Effector memory CD8-positive, alpha-beta T cell (primary cell): Measurements from ENCODE around the gene ANKRD40.

Experiments used
- ATAC-seq: fragments of 150-1000 bp; cut with Tn5 transposase; replicated peaks from 2 replicates; pipeline ENCODE4 v1.10.0; 2021; ENCODE audit warnings: mild to moderate bottlenecking, moderate library complexity
- DNase-seq, 3 experiments: peaks; one replicate each; pipeline ENCODE4 v3.0.0; 2021
- H3K27ac Mint-ChIP-seq, 2 donors: one replicate each; pipeline ENCODE4 v1.8.0; 2022; ENCODE audit warnings: mild to moderate bottlenecking in 2 of 2, mixed read lengths in 2 of 2, moderate library complexity in 2 of 2
- H3K27me3 Mint-ChIP-seq, 2 donors: one replicate each; pipeline ENCODE4 v1.8.0; 2022; ENCODE audit warnings: mixed read lengths in 2 of 2
- H3K36me3 Mint-ChIP-seq: one replicate; pipeline ENCODE4 v1.8.0; 2022; ENCODE audit warnings: mild to moderate bottlenecking, moderate library complexity, mixed read lengths; ENCODE audit not compliant: insufficient read depth
- H3K4me1 Mint-ChIP-seq, 2 donors: one replicate each; pipeline ENCODE4 v1.8.0; 2022; ENCODE audit warnings: low read depth in 2 of 2, mixed read lengths in 2 of 2
- H3K4me3 Mint-ChIP-seq, 2 donors: one replicate each; pipeline ENCODE4 v1.8.0; 2022; ENCODE audit warnings: mild to moderate bottlenecking in 2 of 2, mixed read lengths in 2 of 2, moderate library complexity in 2 of 2
- H3K9me3 Mint-ChIP-seq, 2 donors: one replicate each; pipeline ENCODE4 v1.8.0; 2022; ENCODE audit warnings: mixed read lengths in 2 of 2

ANKRD40 gene

DNA sequence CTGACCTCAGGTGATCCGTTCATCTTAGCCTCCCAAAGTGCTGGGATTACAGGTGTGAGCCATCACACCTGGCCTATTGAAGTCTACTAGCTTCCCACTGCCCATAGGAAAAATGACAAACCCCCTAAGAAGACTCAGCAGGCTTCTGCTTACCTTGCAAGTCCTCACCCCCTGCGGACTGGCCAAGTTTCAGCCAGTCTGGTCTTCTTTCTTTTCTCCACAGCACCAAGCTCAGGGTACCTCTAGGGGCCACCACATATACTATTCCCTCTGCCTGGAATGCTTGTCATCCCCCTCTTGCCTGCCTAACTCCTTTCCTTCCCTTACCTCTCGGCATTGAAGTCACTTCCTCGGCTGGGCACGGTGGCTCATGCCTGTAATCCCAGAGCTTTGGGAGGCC lies 41.9 kb downstream of the ANKRD40 start:
- Mint-ChIP-seq H3K36me3 (no peaks in the 10 kb centered on the region), H3K27ac (no peak overlapping the region), H3K4me3 (no peak overlapping the region), H3K9me3 (no peaks in the 10 kb centered on the region), H3K27me3 (peaks cover 6 to 8% of the 10 kb centered on the region in 2 donors), H3K4me1 (peaks cover 3% of the 10 kb centered on the region in 2 donors)
- no peak for DNase-seq
- no peak for ATAC-seq

DNA sequence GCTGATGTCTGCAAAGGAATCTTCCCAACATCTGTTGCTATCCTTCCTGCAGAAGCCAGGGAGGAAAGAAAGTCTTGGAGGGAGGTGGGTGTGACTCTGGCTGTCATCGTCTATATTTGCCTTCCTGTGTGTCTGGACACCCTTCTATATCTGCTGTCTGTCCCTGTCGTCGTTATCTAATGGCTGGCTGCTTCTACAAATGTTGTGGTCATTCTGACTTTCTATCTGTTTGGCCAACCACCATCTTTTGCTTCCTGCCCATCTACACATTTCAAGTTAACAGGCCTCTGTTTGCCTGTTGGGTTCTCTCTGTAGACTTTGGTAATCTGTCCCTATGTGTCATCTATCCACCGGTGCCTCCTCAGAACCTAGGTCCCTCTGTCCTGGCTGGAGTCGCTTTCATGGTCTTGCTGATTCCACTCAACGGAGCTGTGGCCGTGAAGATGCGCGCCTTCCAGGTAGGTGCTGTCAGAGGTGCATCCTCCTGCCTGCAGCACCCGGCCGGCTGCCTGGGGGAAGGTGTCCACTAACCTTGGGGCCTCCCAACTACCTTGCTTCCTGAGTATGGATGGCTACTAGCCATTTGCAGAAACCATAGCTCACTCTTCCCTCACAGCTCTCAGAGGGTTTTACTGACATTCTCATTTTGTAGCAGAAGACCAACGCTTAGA lies 42.8 kb downstream of the ANKRD40 start:
- DNase-seq (no peak), ATAC-seq (no peak)
- Mint-ChIP-seq H3K27me3 (peaks cover 13% of the 10 kb centered on the region in 2 donors), H3K4me1 (peaks cover 3% of the 10 kb centered on the region in 2 donors), H3K36me3 (no peaks in the 10 kb centered on the region), H3K4me3 (no peak overlapping the region), H3K27ac (no peak overlapping the region), H3K9me3 (no peaks in the 10 kb centered on the region)

DNA sequence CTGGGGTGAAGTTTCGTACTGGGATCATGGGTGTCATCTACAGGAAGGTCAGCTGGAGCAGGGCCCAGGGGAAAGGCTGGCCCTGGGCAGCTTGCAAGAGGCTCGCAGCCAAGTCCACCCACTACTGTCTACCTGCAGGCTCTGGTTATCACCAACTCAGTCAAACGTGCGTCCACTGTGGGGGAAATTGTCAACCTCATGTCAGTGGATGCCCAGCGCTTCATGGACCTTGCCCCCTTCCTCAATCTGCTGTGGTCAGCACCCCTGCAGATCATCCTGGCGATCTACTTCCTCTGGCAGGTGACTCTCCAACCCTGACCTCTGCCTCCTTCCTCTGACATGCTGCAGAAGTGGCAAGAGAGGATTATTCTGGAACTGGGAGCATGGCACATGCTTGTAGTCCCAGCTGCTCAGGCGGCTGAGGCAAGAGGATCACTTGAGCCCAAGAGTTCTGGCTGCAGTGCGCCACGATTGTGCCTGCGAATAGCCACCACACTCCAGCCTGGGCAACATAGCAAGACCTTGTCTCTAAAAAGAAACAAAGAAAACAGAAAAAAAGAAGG lies 43.8 kb downstream of the ANKRD40 start:
- H3K4me1 Mint-ChIP-seq = peaks cover 3% of the 10 kb centered on the region in 2 donors
- H3K9me3 Mint-ChIP-seq = no peaks in the 10 kb centered on the region
- H3K27me3 Mint-ChIP-seq = peaks cover 13 to 15% of the 10 kb centered on the region in 2 donors
- no peaks in the 10 kb centered on the region for H3K36me3 Mint-ChIP-seq
- DNase-seq (no peak), ATAC-seq (no peak)
- H3K27ac Mint-ChIP-seq = no peak overlapping the region
- H3K4me3 Mint-ChIP-seq = no peak overlapping the region

DNA sequence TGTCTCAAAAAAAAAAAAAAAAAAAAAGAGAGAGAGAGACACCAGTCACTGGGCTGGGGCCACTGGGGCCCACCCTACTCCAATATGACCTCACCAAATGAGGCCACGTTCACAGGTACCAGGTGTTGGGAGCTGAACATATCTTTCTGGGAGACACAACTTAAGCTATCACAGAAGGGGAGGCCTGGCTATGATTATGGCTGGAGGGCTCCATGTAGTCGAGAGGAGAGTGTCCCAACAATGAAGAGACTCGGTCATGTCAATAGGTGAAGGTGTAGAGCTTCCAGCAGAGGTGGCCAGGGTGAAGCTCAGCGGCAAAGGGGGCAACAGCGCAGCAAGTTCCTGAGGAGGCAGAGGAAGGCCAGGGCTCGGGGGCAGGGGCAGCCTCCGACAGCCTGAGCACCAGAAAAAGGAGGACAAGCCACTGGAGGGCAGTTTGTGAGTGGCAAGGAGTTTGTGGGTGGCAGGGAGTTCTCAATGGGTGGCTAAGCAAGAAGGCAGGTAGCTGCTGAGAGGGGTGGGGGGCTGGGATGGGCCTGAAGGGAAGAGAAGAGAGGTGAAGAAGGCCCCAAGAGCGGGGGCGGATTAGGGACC lies 45.0 kb downstream of the ANKRD40 start:
- peaks cover 17 to 27% of the 10 kb centered on the region in 2 donors for H3K27me3 Mint-ChIP-seq
- peak overlapping the region; percentile 21 to 36 for H3K27ac Mint-ChIP-seq
- no peaks in the 10 kb centered on the region for H3K9me3 Mint-ChIP-seq
- no peaks in the 10 kb centered on the region for H3K36me3 Mint-ChIP-seq
- H3K4me1 Mint-ChIP-seq = peaks cover 3% of the 10 kb centered on the region in 2 donors
- H3K4me3 Mint-ChIP-seq = no peak overlapping the region
- no peak for DNase-seq
- ATAC-seq = no peak

DNA sequence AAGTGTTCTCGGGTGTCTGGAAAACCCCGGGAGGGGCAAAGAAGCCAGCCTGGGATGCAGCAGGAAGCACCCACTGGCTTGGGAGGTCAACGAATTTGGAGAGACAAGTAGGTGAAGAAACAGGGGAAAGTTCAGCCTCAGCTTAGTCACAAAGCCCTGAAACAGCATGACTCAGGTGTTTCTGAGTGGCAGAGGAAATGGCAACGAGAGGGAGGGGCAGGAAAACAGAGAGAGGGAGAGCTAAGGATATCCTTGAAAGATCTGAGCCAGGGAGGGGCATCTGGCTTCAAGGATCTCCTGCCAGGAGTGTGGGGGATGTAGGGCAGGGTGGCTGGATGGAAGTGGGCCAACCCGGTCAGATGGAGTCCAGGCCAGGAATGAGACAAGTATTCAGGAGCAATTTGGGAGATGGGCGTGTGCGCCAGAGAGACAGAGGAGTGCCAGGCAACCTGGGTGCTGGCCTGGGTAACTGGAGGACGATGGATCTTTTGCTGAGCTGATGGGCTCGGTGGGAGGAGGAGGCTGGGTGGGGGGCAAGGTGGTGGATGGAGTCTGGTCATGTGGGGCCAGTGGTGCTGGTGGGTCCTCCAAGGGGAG lies 45.8 kb downstream of the ANKRD40 start:
- peak overlapping the region in 1 of 2 donors; percentile 41 for H3K27ac Mint-ChIP-seq
- no peak for DNase-seq

DNA sequence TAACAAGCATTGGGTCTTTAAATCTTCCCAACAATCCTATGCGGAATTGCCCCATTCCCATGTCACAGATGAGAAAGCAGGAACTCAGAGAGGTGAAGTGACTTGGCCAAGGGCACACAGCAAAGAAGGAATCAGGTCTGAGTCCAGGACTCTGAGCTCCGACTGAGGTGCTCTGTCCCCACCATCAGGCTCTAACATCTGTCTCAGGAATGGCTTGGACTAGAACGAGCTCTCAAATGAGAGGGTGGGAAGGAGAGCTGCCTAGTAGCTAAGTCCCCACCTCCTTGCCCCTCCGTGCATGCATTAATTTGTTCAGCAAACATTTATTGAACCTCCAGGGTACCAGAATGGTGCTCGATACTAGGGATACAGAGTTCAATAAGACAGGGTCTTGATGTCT lies 46.4 kb downstream of the ANKRD40 start:
- Mint-ChIP-seq H3K9me3 (no peaks in the 10 kb centered on the region), H3K36me3 (no peaks in the 10 kb centered on the region), H3K4me3 (no peak overlapping the region), H3K27me3 (peaks cover 17 to 36% of the 10 kb centered on the region in 2 donors), H3K4me1 (peaks cover 3% of the 10 kb centered on the region in 2 donors), H3K27ac (peak overlapping the region in 1 of 2 donors; percentile 41)
- no peak for ATAC-seq
- DNase-seq = no peak

More for the DNA sequence above, 45.8 kb downstream of the ANKRD40 start:
- Mint-ChIP-seq H3K4me1 (peaks cover 3% of the 10 kb centered on the region in 2 donors), H3K36me3 (no peaks in the 10 kb centered on the region), H3K27me3 (peaks cover 17 to 35% of the 10 kb centered on the region in 2 donors), H3K9me3 (no peaks in the 10 kb centered on the region), H3K4me3 (no peak overlapping the region)
- ATAC-seq = no peak

DNA sequence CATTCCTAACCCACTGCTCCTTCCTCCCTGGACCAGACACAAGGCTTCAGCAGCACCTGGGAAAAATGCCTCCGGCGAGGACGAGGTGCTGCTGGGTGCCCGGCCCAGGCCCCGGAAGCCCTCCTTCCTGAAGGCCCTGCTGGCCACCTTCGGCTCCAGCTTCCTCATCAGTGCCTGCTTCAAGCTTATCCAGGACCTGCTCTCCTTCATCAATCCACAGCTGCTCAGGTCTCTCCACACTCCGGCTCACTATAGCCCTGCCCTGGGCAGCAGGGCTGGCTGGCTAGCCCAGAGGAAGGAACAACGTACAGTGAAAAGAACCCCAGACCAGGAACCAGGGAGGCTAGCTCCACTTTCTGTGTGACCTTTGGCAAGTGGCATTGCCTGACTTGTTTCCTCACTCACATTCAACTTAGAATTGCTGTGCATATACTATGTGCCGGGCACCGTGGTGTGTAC lies 46.8 kb downstream of the ANKRD40 start:
- H3K9me3 Mint-ChIP-seq = no peaks in the 10 kb centered on the region
- peaks cover 3% of the 10 kb centered on the region in 2 donors for H3K4me1 Mint-ChIP-seq
- no peak overlapping the region for H3K27ac Mint-ChIP-seq
- H3K36me3 Mint-ChIP-seq = no peaks in the 10 kb centered on the region
- no peak overlapping the region for H3K4me3 Mint-ChIP-seq
- DNase-seq (no peak), ATAC-seq (no peak)
- peaks cover 17 to 36% of the 10 kb centered on the region in 2 donors for H3K27me3 Mint-ChIP-seq

DNA sequence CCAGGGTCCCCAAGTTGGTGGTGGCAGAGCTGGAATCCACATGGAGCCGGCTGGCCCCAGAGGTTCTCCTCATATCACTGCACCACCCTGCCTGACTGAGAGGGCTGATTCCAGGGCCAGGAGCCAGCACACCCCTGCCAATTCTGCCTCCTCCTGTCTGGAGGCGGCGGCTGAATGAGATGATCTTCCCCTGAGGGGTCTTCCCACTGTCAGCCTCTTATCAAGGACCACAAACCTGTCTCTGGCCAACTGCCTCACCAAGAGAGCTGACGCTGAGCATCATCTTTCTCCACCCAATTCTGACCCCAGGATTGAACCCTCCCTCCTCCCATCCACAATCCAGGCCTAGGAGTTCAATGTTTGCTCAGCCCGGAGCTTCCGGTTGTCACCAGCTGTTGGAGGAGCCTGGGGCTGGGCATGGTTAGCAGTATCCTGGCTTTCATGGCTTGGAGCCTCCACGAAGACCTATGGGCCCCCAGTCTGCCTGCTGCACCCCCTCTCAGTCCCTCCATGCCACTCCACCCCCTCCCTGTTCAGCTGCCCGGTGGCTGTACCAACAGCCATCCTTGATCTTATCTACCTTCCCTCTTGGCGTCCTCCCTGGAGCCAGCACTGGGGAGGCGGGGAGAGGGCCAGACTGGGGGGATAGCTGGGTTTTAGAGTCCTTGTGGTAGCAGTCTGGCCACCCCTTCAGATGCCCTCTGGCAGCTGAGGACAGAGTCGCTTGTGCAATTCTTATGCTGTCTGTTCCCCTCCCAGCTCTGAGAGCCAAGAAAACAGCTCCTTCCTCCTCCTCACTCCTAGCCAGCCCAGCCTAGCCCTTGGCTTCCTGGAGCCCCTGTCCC lies 47.5 kb downstream of the ANKRD40 start:
- no peak overlapping the region for H3K4me3 Mint-ChIP-seq
- H3K27ac Mint-ChIP-seq = no peak overlapping the region
- DNase-seq (no peak), ATAC-seq (no peak)
- H3K4me1 Mint-ChIP-seq = peaks cover 3% of the 10 kb centered on the region in 2 donors
- H3K27me3 Mint-ChIP-seq = peaks cover 17 to 36% of the 10 kb centered on the region in 2 donors
- no peaks in the 10 kb centered on the region for H3K36me3 Mint-ChIP-seq
- no peaks in the 10 kb centered on the region for H3K9me3 Mint-ChIP-seq

DNA sequence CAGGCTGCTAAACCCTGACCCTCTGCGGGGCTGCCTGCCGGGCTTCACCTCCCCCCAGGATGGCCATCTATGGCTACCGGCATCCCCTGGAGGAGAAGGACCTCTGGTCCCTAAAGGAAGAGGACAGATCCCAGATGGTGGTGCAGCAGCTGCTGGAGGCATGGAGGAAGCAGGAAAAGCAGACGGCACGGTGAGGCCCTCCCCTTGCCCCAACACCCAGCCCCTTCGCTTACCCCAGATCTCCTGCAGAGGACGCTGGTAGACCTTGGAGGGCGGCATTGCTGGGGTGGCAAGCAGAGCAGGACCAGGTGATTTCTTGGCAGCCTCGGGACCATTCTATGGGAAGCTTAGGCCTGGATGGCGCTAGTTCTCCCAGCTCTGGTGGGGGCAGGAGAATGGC lies 48.5 kb downstream of the ANKRD40 start:
- no peak for ATAC-seq
- H3K4me3 Mint-ChIP-seq = no peak overlapping the region
- no peaks in the 10 kb centered on the region for H3K9me3 Mint-ChIP-seq
- H3K27ac Mint-ChIP-seq = no peak overlapping the region
- no peak for DNase-seq
- no peaks in the 10 kb centered on the region for H3K36me3 Mint-ChIP-seq
- H3K4me1 Mint-ChIP-seq = peaks cover 3% of the 10 kb centered on the region in 2 donors
- H3K27me3 Mint-ChIP-seq = peaks cover 17 to 36% of the 10 kb centered on the region in 2 donors

DNA sequence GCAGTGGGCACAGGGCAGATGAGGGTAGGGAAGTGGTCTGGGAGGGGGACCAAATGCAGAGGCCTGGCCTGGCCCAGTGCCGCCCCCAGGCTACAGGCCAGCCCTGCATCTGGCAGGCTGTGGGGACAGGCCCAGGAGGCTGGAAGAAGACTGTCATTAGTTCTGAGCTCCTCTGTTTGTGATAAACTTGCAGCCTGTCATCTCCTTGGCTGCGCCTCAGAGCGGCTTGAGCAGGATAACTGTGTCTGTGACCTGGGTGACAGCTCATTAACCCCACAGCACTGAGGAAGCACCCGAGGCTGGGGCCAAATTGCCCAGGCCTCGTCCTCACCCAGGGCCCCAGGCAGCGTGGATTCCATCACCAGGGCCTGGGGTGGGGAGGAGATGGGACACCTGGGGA lies 49.1 kb downstream of the ANKRD40 start:
- Mint-ChIP-seq H3K4me1 (peaks cover 3% of the 10 kb centered on the region in 2 donors), H3K4me3 (no peak overlapping the region), H3K36me3 (no peaks in the 10 kb centered on the region), H3K9me3 (no peaks in the 10 kb centered on the region), H3K27me3 (peaks cover 17 to 36% of the 10 kb centered on the region in 2 donors), H3K27ac (no peak overlapping the region)
- ATAC-seq = no peak
- no peak for DNase-seq

DNA sequence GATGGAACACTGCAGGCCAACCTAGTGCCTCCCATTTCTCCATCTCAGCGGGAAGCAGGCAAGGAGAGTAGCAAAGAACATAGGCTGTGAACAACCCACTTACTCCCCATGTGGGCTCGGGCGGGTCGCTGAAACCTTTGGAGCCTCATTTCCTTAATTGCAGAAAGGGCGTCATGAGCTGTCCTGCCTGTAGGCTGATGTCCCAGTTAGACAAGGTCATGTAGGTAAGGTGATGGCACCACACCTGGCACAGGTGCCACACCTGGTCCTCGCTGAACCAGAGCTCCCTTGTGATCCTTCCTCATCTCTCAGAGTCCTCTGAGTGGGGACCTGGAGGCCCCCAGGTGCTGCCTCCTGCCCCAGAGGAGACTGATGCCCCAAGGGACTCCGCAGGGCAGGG lies 50.1 kb downstream of the ANKRD40 start:
- peaks cover 3% of the 10 kb centered on the region in 2 donors for H3K4me1 Mint-ChIP-seq
- no peak for ATAC-seq
- H3K4me3 Mint-ChIP-seq = no peak overlapping the region
- H3K27me3 Mint-ChIP-seq = peaks cover 17 to 36% of the 10 kb centered on the region in 2 donors
- H3K9me3 Mint-ChIP-seq = no peaks in the 10 kb centered on the region
- no peak overlapping the region for H3K27ac Mint-ChIP-seq
- no peak for DNase-seq
- no peaks in the 10 kb centered on the region for H3K36me3 Mint-ChIP-seq

DNA sequence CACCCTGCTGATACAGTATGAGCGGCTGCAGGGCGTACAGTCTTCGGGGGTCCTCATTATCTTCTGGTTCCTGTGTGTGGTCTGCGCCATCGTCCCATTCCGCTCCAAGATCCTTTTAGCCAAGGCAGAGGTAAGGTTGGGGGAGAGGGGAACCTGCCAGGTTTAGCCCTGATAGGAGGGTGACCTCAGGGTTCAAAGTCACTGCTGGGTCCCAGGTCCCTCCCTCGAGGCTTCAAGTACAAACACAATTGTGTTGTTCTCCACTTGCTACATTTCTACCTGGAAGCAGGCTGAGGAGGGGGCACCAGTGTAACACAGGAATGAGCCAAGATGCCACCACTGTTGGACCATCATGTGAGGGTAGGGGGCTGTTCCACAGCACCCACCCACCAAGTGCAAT lies 50.7 kb downstream of the ANKRD40 start:
- DNase-seq = no peak
- Mint-ChIP-seq H3K36me3 (no peaks in the 10 kb centered on the region), H3K4me3 (no peak overlapping the region), H3K27ac (no peak overlapping the region), H3K9me3 (no peaks in the 10 kb centered on the region), H3K4me1 (peaks cover 3% of the 10 kb centered on the region in 2 donors), H3K27me3 (peaks cover 17 to 36% of the 10 kb centered on the region in 2 donors)
- no peak for ATAC-seq

DNA sequence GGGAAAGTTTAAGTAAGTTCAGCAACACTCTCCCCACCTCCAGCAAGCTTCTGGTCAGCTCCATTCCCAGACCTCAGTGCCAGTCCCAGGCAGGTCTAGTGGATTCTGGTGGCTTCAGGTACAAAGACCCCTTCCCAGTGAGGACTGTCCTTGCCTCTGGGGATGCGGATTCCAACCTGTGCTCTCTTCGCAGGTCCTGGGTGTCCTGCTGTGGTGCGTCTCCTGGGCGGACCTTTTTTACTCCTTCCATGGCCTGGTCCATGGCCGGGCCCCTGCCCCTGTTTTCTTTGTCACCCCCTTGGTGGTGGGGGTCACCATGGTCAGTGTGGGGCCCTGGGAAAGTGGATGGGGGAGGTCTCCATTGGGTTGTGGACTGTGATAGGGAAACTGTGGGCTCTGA lies 51.2 kb downstream of the ANKRD40 start:
- Mint-ChIP-seq H3K4me3 (no peak overlapping the region), H3K27ac (no peak overlapping the region), H3K9me3 (no peaks in the 10 kb centered on the region), H3K27me3 (peaks cover 11 to 36% of the 10 kb centered on the region in 2 donors), H3K36me3 (no peaks in the 10 kb centered on the region), H3K4me1 (peaks cover 0 to under 1% of the 10 kb centered on the region in 2 donors)
- DNase-seq (no peak), ATAC-seq (no peak)
